GM19395 (cell line): Measurements from ENCODE around the gene COL27A1.

Source experiments
- ATAC-seq: cut with Tn5 transposase; IDR thresholded peaks from one replicate; pipeline ENCODE4 v1.9.1; 2021; ENCODE audit warnings: mild to moderate bottlenecking, moderate library complexity; ENCODE audit not compliant: unreplicated experiment

COL27A1 gene

DNA sequence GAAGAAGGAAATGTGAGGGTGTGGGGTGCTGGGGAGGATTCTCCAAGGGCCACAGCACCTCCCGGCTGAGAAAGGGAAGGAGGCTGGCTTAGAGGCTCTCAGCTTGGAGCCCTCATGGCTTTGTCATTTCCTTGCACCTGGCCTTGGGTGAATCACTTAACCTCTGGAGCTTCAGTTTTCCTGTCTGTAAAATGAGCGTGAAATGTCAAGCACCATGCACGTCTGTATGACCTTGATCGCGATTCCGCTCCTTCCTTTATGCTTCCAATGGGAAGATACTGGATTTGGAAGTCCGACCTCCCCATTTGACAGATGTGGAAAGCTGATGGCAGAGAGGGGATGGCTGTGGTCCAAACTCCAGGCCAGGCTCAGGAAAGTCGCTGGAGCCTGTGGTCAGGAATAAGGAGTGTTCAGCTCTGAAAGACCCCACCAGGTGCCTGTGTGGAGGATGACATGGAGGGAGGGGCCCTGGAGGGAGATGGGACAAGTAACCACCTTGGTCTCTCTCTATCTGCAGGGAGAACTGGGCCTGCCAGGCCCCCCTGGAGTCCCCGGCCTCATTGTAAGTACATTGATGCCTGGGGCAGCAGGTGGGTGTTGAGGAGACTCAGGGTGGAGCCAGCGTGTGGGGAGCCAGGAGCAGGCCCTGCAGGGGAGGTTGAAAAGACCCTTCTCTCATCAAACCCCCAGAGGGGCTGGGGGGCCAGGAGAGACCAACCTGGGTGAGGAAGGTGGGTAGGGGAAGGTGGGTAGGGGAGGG lies 66.5 kb downstream of the COL27A1 start:
- no peak for ATAC-seq

DNA sequence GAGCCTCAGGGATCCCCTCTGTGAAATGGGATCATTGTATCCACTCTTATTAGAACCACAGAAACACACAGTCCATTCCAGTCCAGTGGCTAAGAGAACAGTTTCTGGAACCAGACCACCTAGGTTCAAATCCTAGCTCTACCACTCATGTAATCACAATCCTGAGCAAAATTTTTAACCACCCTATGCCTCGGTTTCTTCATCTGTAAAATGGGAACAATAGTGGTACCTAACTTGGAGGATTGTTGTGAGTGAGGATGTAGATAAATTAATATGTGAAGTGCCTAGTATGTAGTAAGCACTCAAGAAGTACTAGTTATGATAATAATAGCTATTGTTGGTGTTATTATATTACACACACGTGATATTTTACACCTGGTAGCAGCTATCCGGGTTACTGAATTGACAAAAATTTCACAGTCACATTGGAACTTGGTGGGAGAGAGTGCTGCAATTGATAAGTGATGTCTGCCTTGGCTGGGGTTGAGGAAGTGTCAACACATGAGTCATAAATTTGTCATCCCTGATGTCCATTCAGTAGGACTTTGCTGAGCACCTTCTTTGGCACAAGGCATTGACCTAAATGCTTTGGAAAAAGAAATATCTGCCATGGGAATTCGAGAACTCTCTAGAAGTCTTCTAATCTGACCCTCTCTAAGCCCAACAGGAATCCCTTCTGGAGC lies 68.4 kb downstream of the COL27A1 start:
- no peak for ATAC-seq

DNA sequence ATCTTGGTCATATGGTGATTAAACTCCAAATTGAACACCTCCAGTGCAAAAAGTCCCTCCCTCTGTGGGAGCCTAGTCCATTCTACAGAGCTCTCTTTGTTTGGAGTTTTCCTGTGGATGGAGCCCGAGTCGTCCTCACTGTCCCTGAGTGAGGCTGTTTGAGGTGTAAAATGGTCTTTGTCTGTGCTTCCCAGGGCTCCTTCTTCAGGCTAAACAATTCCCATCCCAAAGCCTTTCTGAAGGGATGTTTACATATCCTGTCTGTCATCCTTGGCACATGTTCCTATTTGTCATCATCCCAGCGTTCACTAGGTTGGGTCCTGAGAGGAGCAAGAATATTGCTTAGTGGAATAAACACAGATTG lies 68.9 kb downstream of the COL27A1 start:
- no peak for ATAC-seq

DNA sequence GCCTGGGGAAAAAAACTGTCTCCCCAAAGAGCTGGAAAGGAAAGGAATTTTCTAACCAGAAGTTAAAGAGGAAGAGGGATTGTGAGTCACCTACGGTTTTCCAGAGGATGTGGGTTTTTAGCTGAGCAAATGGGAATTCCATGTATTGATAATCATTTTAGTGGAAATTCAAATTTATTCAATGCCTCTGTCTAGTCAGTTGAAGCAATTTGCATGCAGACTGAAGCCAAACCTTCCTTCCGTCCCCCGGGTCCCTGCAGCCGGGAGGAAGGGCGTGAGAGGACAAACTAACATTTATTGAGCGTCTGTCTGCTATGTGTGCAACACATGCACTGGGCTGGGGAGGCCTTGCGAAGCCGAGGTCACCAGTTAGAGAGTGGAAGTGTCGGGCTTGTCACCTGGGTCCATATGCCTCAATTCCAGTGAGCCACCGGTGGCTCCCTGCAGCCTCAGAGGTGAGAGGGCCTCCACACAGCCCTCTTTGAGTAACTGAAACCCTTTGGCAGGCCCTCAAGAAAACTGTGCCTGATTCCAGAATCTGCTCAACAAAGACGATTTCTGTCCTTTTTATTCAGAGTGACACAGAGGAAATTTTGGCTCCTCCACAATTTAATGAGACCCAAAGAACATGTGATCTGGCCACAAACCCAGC lies 70.3 kb downstream of the COL27A1 start:
- ATAC-seq, result no peak

DNA sequence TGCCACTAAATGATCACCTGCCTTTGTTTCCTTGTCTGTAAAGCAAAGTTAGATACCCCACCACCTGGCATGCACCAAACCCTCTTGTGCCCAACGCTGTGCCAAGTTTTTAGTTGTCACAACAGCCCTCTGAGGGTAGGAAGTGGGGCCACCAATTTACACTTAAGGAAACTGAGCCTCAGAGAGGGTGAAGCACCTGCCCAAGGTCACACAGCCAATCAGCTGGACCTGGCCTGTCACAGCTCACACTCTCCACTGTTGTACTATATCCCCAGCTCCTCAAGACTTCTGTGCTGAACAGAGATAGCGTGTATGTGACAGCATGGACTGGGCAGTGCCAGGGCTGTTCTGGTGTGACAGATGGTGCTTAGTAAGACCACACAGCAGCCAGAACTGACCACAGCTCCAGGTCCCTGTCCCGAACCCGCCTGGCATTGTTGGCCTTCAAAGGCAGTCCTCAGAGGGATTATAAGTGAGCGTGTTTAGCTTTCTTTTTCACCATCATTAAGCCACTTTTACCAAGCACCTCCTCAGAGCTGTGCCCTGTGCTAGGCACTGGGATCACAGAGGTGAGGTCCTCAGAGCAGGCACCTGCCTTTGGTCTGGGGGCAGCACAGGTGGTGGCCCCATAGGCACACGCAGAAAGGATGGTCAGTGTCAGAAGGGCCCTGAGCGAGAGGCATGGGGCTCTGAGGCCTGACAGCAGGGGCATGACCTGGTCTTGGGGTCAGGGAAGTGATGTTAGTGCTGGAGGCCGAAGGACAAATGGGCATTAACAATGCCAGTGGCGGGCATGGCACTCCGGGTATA lies 71.1 kb downstream of the COL27A1 start:
- no peak for ATAC-seq

DNA sequence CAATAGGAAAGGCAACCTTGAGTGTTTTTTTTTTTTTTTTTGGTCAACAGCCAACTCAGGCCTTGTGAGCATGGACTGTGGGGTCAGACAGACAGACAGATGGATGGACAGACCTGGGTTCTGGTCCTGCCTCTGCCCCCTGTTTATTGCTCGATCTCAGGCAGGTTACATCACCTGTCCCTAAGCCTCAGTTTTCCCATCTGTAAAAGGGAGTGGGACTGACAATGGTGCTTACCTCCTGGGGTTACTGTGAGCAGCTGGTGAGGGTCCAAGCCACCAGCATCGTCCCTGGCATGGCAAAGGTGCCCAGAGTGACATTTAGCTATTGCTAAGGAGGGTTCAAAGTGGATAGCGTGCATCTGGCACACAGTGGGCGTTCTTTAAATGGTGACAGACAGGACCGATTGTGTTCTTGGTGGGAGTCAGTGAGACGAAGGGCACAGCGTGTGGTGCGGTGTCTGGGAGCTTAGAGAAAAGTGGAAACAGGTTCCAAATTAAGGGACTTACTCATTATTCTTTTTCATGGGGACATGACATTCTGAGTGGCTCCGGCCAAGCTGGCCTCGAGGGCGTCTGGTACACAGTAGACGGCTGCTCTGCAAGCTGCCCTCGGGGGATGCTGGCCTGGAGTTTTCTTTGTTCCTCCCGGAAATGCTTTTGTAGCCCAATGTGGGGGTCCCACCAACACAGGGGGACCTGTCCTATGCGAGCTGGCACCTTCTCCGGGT lies 72.1 kb downstream of the COL27A1 start:
- ATAC-seq, result no peak

DNA sequence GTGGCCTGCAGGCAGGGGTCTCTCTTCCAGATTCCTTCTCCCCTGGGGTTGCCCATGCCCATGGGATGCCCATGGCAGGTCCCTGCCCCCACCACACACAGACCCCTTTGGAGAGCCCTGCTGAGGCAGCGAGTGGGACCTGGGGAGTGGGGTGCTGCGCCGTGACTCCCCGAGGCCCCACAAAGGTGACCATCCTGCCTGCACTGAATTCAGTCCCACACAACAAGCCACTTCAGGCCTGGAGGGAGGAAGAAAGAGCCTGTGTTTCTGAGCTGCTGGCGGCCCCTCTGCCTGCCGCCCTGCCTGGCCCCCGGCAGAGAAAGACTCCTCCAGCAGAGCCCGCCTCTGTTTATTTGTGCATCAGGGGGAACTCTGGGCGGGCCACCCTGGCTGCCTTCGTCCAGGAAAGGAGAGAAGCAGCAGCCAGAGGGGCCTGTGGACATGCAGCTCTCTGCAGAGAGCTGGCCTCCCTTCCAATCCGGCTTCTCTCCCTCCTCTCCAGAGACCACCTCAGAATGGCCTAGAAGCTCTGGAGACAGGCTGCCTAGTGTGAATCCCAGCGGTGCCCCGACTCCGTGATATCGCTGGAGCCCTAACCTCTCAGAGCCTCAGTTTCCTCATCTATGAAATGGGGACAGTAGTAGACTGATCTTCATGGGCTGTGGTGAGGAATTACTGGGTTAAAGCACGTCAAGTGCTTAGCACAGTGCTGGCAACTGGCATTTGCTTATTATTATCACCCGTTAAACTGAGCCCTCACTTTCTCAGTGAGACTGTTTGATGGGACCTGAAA lies 72.9 kb downstream of the COL27A1 start:
- no peak for ATAC-seq

DNA sequence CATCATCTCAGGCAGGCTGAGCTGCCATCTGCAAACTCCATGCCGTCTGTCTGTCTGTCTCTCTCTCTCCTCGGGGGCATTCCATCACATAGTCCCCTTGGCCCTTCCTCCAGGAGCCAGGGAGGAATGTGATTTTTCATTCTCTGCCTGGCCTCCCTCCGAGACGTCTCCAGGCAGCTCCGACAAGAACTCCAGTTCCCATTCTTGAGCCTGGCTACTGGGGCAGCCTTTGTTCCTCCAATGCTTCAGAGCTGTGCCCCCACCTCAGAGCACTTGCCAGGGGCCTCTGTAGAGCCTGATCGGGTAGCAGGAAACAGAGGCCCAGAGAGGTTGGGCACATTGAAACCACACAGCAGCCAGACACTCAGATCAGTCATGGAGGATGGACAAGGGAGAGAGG lies 74.0 kb downstream of the COL27A1 start:
- ATAC-seq, result no peak

DNA sequence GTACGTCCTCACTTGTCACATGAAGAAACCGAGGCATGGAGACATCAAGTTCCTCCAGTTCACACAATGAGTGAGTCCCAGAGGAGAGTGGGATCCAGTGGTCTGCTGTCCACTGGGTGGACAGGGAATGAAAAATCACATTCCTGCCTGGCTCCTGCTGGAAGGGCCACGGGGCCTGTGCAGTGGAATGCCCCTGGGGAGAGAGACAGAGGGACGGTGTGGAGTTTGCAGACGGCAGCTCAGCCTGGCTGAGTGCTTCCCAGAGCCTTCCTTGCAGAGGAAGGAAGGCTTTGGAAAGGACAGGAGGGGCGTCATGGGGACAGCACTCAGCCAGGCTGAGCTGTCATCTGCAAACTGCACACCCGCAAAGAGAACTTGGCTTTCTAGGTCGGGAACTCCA lies 74.7 kb downstream of the COL27A1 start:
- ATAC-seq, result no peak

DNA sequence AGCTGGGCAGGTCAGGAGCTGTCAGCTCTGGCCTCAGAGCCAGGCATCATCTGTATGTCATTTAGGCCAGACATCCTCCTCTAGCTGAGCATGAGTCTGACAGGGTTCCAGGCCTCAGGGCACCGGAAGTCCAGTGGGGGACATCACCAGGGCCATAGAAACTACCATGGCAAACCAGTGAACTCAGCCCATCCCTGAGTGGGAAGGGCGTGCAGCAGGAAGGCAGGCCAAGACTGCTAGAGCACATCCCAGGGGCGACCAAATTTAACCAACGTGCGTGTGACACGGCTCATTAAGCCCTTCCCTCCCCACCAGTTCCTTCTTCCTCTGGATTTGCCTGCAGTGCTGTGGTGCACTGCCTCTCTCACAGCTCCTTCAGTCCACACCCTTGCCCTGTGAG lies 75.9 kb downstream of the COL27A1 start:
- no peak for ATAC-seq

DNA sequence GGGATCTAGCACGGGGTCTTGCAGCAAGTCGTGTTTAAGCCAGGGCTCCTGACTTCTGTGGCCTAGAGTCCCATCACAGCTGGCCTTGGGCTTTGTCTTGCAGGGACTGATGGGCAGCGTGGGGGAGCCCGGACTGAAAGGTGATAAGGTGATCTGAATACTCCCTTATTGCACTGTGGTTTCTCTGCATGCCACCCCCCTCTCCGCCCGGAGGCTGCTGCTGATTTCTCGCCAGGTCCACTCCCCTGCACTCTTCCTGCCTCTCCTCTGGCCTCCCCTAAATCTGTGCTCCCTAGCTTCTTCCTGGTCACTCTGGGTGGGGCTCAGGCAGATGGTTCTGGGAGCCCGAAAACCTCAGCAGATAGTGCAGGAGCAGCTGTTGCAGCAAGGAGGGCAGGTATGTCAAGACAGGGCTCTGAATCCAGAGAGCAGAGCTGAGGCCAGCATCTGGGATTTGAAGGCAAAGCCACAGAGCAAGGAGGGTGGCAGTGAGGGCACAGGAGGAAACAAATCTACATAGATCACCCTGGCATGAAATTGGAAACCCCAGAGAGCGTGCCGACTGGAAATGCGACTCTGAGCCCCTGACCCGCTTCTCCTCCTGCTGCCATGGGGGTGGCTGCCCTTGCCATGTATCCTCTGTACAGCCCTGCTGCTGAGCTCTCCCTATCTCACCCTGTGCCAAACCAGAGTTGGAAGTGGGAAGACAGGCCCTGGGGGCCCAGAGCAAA lies 76.5 kb downstream of the COL27A1 start:
- ATAC-seq, result no peak

DNA sequence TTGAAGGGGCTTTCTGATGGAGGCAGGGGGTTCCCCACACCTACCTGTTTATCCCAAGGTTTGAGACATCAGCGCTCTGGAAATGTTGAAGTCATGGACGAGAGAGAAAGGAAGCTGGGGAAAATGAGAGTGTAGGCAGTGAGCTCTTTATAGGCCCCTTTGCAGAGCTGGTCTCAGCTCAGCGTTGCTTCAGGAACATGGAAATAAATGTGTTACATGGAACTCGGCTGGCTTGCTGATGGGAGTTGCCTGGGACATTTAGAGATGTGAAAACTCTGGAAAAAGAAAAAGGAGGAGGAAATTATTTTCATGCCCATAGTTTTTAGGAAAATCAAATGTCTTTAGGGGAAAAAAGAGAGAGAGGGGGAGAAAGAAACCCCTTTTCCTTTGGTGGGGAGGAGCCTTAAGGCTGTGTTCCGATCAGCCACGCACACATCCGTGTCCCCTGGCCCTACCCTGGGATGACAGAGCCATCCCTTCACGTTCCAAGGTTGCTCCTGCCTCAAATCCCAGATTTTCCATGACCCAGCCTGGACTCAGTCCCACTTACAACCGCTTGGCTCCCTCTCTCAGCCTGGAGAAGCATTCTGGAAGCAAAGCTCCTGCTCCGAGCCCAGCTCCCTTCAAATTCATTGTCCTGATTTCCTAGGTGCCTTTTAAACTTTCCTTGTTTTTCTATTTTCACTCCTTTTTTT lies 78.3 kb downstream of the COL27A1 start:
- no peak for ATAC-seq

DNA sequence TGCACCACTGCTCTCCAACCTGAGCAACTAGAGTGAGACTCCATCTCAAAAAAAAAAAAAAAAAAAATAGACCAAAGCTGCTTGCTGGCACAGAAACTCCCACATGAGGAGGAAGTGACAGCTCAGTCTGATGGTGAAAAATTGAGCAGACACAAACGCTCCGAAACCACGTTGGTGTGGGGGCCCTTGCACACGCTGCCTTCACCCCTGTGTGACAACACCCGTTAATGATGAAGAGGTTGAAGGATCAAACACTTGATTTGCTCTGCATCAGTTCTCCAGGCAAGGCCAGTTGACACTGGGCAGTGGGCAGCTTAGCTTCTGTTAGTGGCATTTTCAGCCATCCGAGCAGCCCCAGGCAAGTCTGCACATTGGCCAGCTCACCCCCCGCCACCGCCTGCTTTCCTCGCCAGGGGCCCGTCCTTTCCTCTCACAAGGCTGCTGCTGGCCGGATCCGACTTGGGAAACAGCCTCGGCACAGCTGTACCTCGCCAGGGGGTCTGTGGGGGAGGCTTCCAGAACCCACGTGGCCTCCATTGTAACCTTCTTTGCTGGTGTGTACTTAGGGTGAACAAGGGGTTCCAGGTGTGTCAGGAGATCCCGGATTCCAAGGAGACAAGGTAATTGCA lies 79.8 kb downstream of the COL27A1 start:
- no peak for ATAC-seq

DNA sequence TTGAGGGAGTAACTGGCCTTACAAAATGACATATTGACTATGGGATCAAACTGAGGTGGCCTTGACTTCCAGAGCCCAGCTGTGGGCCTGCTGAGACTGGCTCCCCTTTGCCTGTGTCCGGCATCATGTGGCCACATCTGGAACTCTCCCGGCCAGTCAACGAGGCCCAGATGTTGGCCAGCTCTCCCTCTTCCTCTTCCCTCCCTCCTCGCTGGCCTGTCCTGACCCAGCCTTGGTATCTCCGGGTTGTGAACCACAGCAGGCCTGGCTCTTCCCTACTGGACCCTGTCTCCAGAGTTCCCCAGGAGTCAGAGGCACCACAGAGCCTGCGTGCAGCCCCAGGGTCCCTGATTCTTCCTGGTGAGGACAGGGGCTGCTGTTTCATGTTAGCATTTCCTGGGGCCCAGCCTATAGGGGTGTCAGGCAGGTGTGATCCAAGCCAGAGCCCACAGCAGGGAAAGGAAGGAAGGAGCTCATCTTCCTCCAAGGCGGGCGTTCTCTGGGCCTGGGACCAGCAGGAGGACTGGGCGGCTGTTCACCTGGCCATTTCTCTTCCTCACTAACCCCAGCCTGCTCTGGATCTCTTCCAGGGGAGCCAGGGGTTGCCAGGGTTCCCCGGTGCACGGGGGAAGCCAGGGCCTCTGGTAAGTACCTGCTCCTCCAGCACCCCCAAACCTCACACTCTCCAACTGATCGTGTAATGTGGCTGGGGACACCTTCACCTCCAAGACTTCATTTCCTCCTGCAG lies 81.2 kb downstream of the COL27A1 start:
- ATAC-seq, result no peak

DNA sequence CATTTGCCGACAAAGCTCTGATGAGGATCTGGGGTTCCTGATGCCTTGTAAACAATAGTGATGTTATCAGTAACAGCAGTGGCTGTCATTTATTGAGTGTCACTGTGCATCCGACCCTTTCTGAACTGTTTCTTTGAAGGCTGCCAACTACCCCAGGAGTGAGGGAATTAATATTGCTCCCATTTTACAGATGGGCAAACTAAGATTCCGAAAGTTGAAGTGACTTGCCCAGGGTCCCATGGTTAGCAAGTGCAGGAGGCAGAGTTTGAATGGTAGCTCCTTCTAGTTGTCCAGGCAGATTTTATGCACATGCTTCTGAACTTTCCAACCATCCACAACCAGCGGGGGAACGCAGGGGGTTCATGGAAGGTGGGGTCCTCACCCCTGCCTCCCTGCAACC lies 81.9 kb downstream of the COL27A1 start:
- no peak for ATAC-seq

DNA sequence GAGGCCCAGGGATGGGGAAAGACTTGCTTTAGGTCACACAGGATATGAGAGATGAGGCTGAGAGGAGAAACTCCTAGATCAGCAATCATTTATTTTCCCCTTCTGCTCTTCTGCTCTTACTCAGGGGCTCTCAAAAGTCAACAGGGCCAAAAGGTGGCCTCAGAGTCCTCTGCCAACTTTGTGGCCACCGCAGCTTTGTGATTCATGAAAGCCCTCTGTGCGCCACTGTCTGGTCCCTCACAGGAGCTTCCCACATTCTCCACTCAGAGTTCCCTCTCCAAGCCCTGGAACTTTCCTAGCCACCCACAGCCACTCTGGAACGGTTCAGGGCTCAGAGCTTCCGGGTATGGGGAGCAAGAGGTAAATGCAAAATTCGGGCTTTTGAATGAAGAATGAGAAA lies 82.4 kb downstream of the COL27A1 start:
- ATAC-seq, result no peak

DNA sequence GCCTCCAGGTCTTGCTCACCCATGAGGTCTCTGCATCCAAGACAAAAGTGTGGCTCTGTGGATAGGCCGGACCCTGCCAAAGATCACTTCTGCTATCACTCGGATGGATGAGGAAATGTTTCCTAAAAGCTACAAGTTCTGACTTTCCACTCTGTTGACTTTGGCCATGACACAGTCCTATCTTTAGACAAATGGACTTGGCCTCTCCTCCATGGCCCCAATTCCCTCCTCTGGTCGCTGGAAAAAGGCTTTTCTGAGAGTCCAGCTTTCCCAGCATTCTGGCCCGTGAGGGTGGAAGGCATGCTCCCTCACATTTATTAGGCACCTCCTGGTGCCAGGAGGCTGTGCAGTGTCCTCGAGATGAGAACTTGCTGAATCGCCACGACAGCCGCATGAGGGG lies 83.1 kb downstream of the COL27A1 start:
- no peak for ATAC-seq
